Activated CD4-positive, alpha-beta T cell treated with anti-CD3 and anti-CD28 coated beads for 24 hours (primary cell): ENCODE data around the gene SUN5.

Experiments used
- DNase-seq, 2 donors: peaks; one replicate each; pipeline ENCODE4 v3.0.0-alpha.2; 2020; ENCODE audit warnings: low read depth in 2 of 2

Gene SUN5

GRCh38 chr20:32995802-32996201 lies 8.4 kb downstream of the SUN5 start:
- no peak for DNase-seq

GRCh38 chr20:32993496-32994050 lies 10.7 kb downstream of the SUN5 start:
- no peak for DNase-seq

GRCh38 chr20:32991792-32992641 lies 12.2 kb downstream of the SUN5 start:
- no peak for DNase-seq

GRCh38 chr20:32991383-32991782 lies 12.8 kb downstream of the SUN5 start:
- no peak for DNase-seq

GRCh38 chr20:32990426-32990825 lies 13.8 kb downstream of the SUN5 start:
- DNase-seq, result no peak

- no peak for DNase-seq
Observed at GRCh38 chr20:32989507-32990283, 14.5 kb downstream of the SUN5 start.

- DNase-seq, result no peak
Observed at GRCh38 chr20:32988008-32988407, 16.2 kb downstream of the SUN5 start.

GRCh38 chr20:32987044-32987825 lies 17.0 kb downstream of the SUN5 start:
- no peak for DNase-seq

GRCh38 chr20:32986331-32986966 lies 17.8 kb downstream of the SUN5 start:
- DNase-seq, result no peak

GRCh38 chr20:32985596-32985995 lies 18.6 kb downstream of the SUN5 start:
- DNase-seq, result no peak

- DNase-seq, result no peak
Observed at GRCh38 chr20:32984631-32985354, 19.4 kb downstream of the SUN5 start.

GRCh38 chr20:32984196-32984595 lies 20.0 kb downstream of the SUN5 start:
- DNase-seq, result no peak

- DNase-seq, result no peak
Observed at GRCh38 chr20:32983459-32984112, 20.6 kb downstream of the SUN5 start.

- no peak for DNase-seq
Observed at GRCh38 chr20:32982617-32983458, 21.4 kb downstream of the SUN5 start.

GRCh38 chr20:32980990-32981389 lies 23.2 kb downstream of the SUN5 start:
- no peak for DNase-seq

- no peak for DNase-seq
Observed at GRCh38 chr20:32980131-32980941, 23.9 kb downstream of the SUN5 start.

- no peak for DNase-seq
Observed at GRCh38 chr20:32979201-32979998, 24.8 kb downstream of the SUN5 start.

- no peak for DNase-seq
Observed at GRCh38 chr20:32978009-32978335, 26.3 kb downstream of the SUN5 start.
